Keratinocyte (primary cell): ENCODE results near the gene UBE2J2. TPM values are rescaled to one million over a fixed set of nuclear protein-coding genes. Genes with fewer than 3 reads are reported as not detected.

Experiments used
- DNase-seq: peaks from one replicate; pipeline ENCODE4 v3.0.0-alpha.2; 2011; ENCODE audit warnings: low read depth, missing footprints, low spot score
- FAIRE-seq: peaks from 2 replicates; lab custom pipeline; 2011; peaks lifted over from hg19 to GRCh38; lab: Jason Lieb, UNC
- H2AFZ ChIP-seq: 2 replicates; pipeline ENCODE4 v1.6.0; 2012; ENCODE audit warnings: low read length, control low read depth, inconsistent platforms; ENCODE audit not compliant: control insufficient read depth
- H3K27ac ChIP-seq: 2 replicates; pipeline ENCODE4 v1.5.1; 2011; ENCODE audit warnings: low read length; ENCODE audit not compliant: control insufficient read depth, insufficient read depth
- H3K27me3 ChIP-seq: 3 replicates; pipeline ENCODE4 v1.6.0; 2011; ENCODE audit warnings: low read length; ENCODE audit not compliant: control insufficient read depth, insufficient read depth; ENCODE audit errors: extremely low read depth
- H3K36me3 ChIP-seq, 2 experiments: 2 replicates in 1 of 2; 3 replicates in 1 of 2; pipeline ENCODE4 v1.5.1; 2011; ENCODE audit warnings: low read length in 2 of 2, mild to moderate bottlenecking in 1 of 2; ENCODE audit not compliant: control insufficient read depth in 2 of 2, insufficient read depth in 2 of 2; ENCODE audit errors: extremely low read depth in 1 of 2
- H3K4me1 ChIP-seq: 3 replicates; pipeline ENCODE4 v1.5.1; 2011; ENCODE audit warnings: low read length; ENCODE audit not compliant: control insufficient read depth, insufficient read depth; ENCODE audit errors: extremely low read depth
- H3K4me2 ChIP-seq: 3 replicates; pipeline ENCODE4 v1.6.0; 2011; ENCODE audit warnings: low read depth, low read length; ENCODE audit not compliant: control insufficient read depth, insufficient read depth; ENCODE audit errors: extremely low read depth
- H3K4me3 ChIP-seq, 3 experiments: fragments of 200-600 bp in 1 of 3; sonication (generic) in 1 of 3; 2 replicates in 2 of 3; 3 replicates in 1 of 3; pipeline ENCODE4 v1.5.1; 2011 to 2016; ENCODE audit warnings: low read length in 3 of 3, mild to moderate bottlenecking in 3 of 3, control low read depth in 2 of 3, inconsistent platforms in 1 of 3, low read depth in 1 of 3, mixed read lengths in 1 of 3, mixed run types in 1 of 3, moderate library complexity in 1 of 3; ENCODE audit not compliant: control insufficient read depth in 2 of 3, insufficient read depth in 2 of 3; ENCODE audit errors: extremely low read depth in 1 of 3
- H3K79me2 ChIP-seq: 2 replicates; pipeline ENCODE4 v1.6.0; 2012; ENCODE audit warnings: low read length; ENCODE audit not compliant: control insufficient read depth, insufficient read depth
- H3K9ac ChIP-seq: 3 replicates; pipeline ENCODE4 v1.6.0; 2011; ENCODE audit warnings: low read length; ENCODE audit not compliant: control insufficient read depth, insufficient read depth; ENCODE audit errors: extremely low read depth
- H3K9me1 ChIP-seq: 3 replicates; pipeline ENCODE4 v1.6.0; 2011; ENCODE audit warnings: low read length; ENCODE audit not compliant: control insufficient read depth, insufficient read depth; ENCODE audit errors: extremely low read depth
- H3K9me3 ChIP-seq: 2 replicates; pipeline ENCODE4 v1.5.1; 2012; ENCODE audit warnings: low read depth, low read length; ENCODE audit not compliant: control insufficient read depth
- H4K20me1 ChIP-seq: 3 replicates; pipeline ENCODE4 v1.6.0; 2011; ENCODE audit warnings: low read length; ENCODE audit not compliant: control insufficient read depth, insufficient read depth; ENCODE audit errors: extremely low read depth
- EZH2 ChIP-seq: IDR thresholded peaks from one replicate; pipeline ENCODE4 v1.6.1; 2012; ENCODE audit warnings: inconsistent platforms, mild to moderate bottlenecking, low read length, moderate library complexity
- dilution Hi-C: fragments of 300-500 bp; cut with MboI; formaldehyde crosslinking; loops from one replicate; pipeline ENCODE4 v1.7.0; 2020; ENCODE audit warnings: low sequenced_read_pairs; ENCODE audit not compliant: extremely low pct_ligation_motif_present
- polyA plus RNA-seq, 5 experiments: library from polyadenylated mRNA; depleted of rRNA in 3 of 5; stranded (reverse) in 3 of 5; stranded (forward) in 1 of 5; unstranded in 1 of 5; fragments of >200 nt; gene quantifications; 1 replicate in 1 of 5; 2 replicates in 3 of 5; 3 replicates in 1 of 5; pipeline versions ENCODE4 v1.2.1 to v1.2.3, GENCODE V29; 2011 to 2012; ENCODE audit warnings: missing spikeins in 2 of 5, low read depth in 1 of 5, low replicate concordance in 1 of 5
- TF ChIP-seq, protein P1 (sequence below), 3 experiments: IDR thresholded peaks in 1 of 3; conservative IDR thresholded peaks in 1 of 3; optimal IDR thresholded peaks in 1 of 3; 2 replicates in 2 of 3; 3 replicates in 1 of 3; pipeline versions ENCODE3 to v1.5.1; 2011; ENCODE audit warnings: low read length in 3 of 3, mild to moderate bottlenecking in 3 of 3, moderate library complexity in 2 of 3, control low read depth in 1 of 3, inconsistent platforms in 1 of 3; ENCODE audit not compliant: insufficient read depth in 2 of 3; ENCODE audit errors: extremely low read depth in 1 of 3

UBE2J2 gene
- polyA plus RNA-seq, 1 donor (not counting 4 experiments of a cell fraction or from before 2014, with no cell fraction given): 27.0 TPM

DNA sequence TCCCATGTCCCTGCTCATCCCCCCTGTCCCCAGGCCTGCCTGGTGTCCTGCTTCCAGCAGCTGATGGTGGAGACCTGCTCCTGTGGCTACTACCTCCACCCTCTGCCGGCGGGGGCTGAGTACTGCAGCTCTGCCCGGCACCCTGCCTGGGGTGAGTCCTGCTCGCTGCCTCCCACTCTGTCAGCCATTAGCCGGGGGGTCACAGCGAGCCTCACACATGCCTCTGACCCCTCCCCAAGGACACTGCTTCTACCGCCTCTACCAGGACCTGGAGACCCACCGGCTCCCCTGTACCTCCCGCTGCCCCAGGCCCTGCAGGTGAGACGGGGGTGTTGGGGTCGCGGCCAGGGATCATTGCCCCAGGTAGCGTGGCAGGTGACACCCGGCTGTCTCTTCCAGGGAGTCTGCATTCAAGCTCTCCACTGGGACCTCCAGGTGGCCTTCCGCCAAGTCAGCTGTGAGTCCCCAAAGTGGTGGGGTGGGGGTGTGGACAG, 16.6 kb upstream of the UBE2J2 start:
- Histone ChIP-seq H3K79me2 (no peaks in the 10 kb centered on the region), H4K20me1 (peaks cover 6% of the 10 kb centered on the region), H3K4me3 (no peak overlapping the region), H3K4me1 (peaks cover 9% of the 10 kb centered on the region), H3K27ac (no peak overlapping the region), H3K9me3 (no peaks in the 10 kb centered on the region), H3K27me3 (peaks cover 5% of the 10 kb centered on the region), H3K9me1 (no peaks in the 10 kb centered on the region), H2AFZ (no peak overlapping the region), H3K9ac (no peak overlapping the region), H3K4me2 (no peak overlapping the region), H3K36me3 (no peaks in the 10 kb centered on the region)
- TF ChIP-seq EZH2: no peak
- TF ChIP-seq, protein P1, sequence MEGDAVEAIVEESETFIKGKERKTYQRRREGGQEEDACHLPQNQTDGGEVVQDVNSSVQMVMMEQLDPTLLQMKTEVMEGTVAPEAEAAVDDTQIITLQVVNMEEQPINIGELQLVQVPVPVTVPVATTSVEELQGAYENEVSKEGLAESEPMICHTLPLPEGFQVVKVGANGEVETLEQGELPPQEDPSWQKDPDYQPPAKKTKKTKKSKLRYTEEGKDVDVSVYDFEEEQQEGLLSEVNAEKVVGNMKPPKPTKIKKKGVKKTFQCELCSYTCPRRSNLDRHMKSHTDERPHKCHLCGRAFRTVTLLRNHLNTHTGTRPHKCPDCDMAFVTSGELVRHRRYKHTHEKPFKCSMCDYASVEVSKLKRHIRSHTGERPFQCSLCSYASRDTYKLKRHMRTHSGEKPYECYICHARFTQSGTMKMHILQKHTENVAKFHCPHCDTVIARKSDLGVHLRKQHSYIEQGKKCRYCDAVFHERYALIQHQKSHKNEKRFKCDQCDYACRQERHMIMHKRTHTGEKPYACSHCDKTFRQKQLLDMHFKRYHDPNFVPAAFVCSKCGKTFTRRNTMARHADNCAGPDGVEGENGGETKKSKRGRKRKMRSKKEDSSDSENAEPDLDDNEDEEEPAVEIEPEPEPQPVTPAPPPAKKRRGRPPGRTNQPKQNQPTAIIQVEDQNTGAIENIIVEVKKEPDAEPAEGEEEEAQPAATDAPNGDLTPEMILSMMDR (optimal IDR thresholded peaks at IDR 0.05 in 1 of 3, IDR thresholded peaks at IDR 0.05 in 1 of 3, conservative IDR thresholded peaks at IDR 0.05 in 1 of 3; ENCODE audit: extremely low read depth in 1 of 3, insufficient read depth in 2 of 3, low read length in 3 of 3): peak; percentile 55 to 93 (median 85)
- dilution Hi-C loops: no loop called here
- DNase-seq: no peak
- peak; percentile 41 for FAIRE-seq

GRCh38 chr1:1287288-1288110, 13.8 kb upstream of the UBE2J2 start:
- dilution Hi-C loops: no loop called here
- DNase-seq (no peak), FAIRE-seq (no peak)
- Histone ChIP-seq H3K27ac (no peak overlapping the region), H3K4me2 (no peak overlapping the region), H3K9me1 (no peaks in the 10 kb centered on the region), H3K27me3 (peaks cover 5% of the 10 kb centered on the region), H3K9ac (no peak overlapping the region), H3K4me3 (no peak overlapping the region), H4K20me1 (peaks cover 6% of the 10 kb centered on the region), H2AFZ (no peak overlapping the region), H3K36me3 (no peaks in the 10 kb centered on the region), H3K9me3 (no peaks in the 10 kb centered on the region), H3K79me2 (no peaks in the 10 kb centered on the region), H3K4me1 (peaks cover 10% of the 10 kb centered on the region)
- no peak for TF ChIP-seq EZH2
- TF ChIP-seq, protein P1 (optimal IDR thresholded peaks at IDR 0.05 in 1 of 3, IDR thresholded peaks at IDR 0.05 in 1 of 3, conservative IDR thresholded peaks at IDR 0.05 in 1 of 3; ENCODE audit: extremely low read depth in 1 of 3, insufficient read depth in 2 of 3, low read length in 3 of 3): no peak
